Pons (tissue), 1 donor: ENCODE results near the gene RHOBTB3.
A peak's percentile ranks its signal among the peaks of the same experiment; 100 is the strongest.

Experiments
- DNase-seq: peaks from one replicate; pipeline ENCODE4 v3.0.0-alpha.2; 2016; ENCODE audit warnings: low spot score

RHOBTB3 gene

GRCh38 chr5:95731571-95732554, 727 bp downstream of the RHOBTB3 start:
- peak; percentile 41 for DNase-seq

GRCh38 chr5:95733107-95733665, 2.0 kb downstream of the RHOBTB3 start:
- no peak for DNase-seq

DNA sequence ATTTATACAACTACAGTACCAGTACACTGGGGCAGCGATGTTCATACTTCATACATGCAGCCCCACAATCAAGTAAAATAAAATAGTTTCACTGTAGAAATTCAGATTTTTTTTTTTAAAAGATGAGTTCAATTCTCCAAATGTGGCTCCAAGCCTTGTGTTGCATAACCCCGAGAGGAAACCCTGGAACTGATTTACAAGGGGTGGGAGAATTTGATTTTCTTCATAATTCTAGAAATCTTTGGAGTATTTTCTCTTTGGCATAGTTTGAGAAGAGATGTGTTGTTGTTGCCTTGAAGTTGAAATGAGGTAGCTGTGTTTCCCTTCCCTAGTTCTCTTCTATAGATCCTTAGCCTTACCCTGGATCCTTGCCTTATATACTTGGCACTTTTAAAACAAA, 3.1 kb downstream of the RHOBTB3 start:
- DNase-seq: no peak

- DNase-seq: peak; percentile 60
Observed at GRCh38 chr5:95734906-95735305, 3.8 kb downstream of the RHOBTB3 start.

DNA sequence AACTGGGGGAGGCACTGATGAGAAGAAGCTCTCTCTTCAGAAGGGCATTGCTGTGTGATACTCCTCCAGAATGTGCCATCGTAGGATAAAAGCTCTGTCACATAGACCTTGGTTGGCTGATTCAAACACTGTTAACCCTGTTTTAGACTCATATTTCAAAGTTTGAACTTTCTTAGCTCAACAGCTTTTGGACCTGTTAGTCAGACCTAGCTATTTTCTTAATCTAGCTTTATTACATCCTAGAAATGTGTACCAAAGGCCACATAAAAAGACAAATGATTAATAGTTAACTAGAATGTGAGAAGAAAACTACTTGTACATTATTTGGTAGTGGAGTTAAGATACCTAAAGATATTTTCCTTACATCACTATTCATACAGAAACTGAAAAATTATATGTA, 4.3 kb downstream of the RHOBTB3 start:
- no peak for DNase-seq

GRCh38 chr5:95738072-95738471, 6.9 kb downstream of the RHOBTB3 start:
- no peak for DNase-seq

GRCh38 chr5:95738834-95739233, 7.7 kb downstream of the RHOBTB3 start:
- no peak for DNase-seq

DNA sequence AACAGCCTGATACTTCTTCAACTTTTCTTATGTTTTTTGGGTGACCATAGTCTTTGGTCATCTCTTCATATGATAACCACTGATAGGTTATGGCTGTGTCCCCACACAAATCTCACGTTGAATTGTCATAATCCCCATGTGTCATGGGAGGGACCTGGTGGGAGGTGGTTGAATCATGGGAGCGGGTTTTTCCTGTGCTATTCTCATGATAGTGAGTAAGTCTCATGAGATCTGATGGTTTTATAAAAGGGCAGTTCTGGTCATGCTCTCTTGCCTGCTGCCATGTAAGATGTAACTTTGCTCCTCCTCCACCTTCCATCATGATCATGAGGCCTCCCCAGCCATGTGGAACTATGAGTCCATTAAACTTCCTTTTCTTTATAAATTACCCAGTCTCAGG, 8.7 kb downstream of the RHOBTB3 start:
- no peak for DNase-seq

DNA sequence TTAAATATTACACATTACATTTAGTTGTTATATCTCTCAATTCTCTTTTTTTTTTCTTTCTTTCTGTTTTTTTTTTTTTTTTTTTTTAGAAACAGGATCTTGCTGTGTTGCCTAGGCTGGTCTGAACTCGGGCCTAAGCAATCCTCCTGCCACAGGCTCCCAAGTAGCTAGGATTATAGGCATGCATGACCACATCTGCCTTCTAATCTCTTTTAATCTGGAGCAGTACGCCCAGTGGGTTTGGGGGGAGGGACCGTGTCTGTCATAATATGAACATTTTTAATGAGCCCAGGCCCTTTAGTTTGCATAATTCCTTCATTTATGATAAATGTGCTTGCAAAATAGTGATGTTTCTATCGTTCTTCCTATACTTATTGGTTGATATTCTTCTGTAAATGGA, 10.3 kb downstream of the RHOBTB3 start:
- no peak for DNase-seq

DNA sequence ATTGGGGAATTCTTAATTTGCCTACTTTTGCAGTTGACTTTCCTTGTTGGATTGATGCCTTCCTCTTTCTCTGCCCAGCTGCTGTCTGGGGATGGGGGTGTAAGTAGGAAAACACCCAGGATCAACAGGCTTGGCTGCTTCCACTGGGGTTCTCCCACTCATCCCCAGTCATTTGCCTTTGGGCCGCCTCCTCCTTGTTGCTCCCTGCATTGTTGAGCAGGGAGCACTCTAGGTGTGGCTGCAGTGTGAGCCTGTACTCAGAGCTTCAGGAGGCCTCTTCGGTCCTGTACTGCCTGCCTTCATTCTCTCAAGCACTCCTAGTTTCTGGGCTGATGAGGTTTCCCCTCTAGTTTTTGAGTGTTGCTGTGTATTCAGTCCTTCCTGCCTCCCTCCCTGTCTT, 12.1 kb downstream of the RHOBTB3 start:
- DNase-seq: no peak

- DNase-seq: no peak
Observed at GRCh38 chr5:95743877-95744276, 12.7 kb downstream of the RHOBTB3 start.

- DNase-seq: peak; percentile 26
Observed at GRCh38 chr5:95746194-95746593, 15.1 kb downstream of the RHOBTB3 start.

DNA sequence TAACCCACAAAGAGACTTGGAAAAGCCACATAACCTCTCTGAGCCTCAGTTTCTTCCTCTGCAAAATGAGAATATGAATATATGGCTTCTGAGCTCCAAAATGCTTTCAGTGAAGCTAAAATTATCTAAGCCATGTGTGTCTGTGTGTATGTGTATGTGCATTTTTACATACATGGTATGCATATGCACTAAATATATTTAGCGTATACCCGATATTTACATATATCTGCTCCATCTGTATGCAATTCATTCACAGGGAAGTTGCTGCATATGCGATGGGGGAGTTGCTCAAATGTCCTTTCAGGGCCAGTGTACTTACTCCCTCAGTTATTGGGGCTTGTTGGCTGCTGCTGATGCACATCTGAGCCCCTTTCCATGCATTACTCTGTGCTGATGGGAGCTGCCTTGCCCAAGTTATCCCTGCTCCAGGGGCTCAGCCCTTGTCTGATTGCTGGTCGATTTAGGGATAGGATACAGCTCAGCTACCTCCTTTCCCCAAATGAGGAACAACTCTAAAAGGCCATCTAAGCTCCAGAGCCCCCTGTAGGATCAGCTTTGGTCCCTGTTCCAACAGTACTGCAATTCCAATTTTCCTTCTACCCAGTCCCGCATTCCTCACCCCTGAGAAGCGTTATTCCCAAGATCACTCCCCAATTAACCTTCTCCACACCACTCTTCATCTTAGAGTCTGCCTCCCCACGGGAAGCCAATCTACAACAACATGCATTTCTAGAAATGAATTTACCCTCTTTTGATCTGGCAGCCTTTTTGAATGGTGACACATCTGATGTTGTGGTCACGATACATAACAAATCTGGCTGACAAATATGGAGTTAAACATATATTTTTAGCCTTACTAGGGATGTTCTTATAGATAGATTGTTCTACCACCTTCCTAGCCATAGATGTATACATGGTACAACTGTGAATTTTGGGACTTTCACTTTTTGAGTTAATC, 15.9 kb downstream of the RHOBTB3 start:
- DNase-seq: no peak

DNA sequence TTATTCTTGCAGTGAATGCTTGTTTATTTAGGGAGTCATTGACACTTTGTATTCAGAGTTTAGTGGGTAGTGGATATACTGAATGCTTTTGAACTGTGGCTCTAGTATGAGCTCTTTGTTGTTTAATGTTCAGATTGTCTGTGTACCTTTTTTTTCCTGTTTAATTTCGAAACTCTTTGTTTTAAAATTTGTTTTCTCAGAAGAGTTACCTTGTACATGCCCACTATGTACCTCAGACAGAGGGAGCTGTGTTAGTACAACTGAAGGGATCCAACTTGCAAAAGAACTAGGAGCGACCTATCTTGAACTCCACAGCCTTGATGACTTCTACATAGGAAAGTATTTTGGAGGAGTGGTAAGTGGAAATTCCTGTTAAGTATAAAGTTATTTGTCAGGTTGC, 17.0 kb downstream of the RHOBTB3 start:
- DNase-seq: no peak

- DNase-seq: no peak
Observed at GRCh38 chr5:95754545-95754944, 23.4 kb downstream of the RHOBTB3 start.

- DNase-seq: no peak
Observed at GRCh38 chr5:95759005-95759404, 27.9 kb downstream of the RHOBTB3 start.

GRCh38 chr5:95759634-95760033, 28.5 kb downstream of the RHOBTB3 start:
- no peak for DNase-seq

DNA sequence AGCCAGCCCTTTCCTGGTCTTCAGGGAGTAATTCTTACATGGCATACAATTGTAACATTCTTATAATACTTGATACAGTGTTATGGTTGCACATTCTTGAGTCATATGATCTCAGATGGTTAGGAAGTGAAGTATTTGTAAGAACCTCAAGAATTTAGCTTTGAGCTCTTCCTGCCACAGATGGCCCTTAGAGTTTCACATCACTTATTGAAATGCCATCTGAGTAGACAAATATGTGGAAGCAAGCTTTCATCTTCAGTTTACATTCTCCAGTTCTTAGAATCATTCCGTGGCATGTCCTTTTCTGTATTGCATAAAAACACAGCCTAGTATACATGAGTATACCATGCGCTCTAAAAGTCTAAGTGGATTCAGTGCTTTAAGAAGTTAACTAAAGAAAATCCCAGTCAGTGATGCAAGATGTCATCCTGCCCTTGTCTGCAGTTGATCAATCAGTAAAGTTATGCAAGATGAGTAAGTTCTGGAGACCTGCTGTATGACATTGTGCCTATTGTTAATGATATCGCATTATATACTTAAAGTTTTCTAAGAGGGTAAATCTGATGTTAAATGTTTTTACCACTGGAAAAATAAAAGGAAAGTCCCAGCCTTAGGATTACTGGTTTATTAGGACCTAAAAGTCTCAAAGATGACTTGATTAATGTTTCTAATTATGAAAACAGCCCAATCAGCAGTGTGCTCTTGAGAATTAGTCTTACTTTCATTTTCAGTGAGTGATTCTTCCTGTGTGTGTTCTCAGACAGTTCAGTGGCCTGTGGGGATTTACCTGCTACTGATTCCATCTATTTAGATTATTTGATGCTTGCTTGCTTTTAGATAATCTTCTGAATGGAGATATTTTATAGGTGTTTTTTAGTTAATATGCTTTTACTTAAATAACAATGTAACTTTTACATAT, 29.4 kb downstream of the RHOBTB3 start:
- no peak for DNase-seq

- DNase-seq: no peak
Observed at GRCh38 chr5:95761771-95762651, 30.9 kb downstream of the RHOBTB3 start.

GRCh38 chr5:95762652-95763041, 31.5 kb downstream of the RHOBTB3 start:
- DNase-seq: no peak
